HG03196 (cell line): ENCODE measurements around the gene ARHGEF33.

Experiments used
- ATAC-seq: cut with Tn5 transposase; IDR thresholded peaks from one replicate; pipeline ENCODE4 v1.9.1; 2021; ENCODE audit not compliant: unreplicated experiment

The ARHGEF33 gene

GRCh38 chr2:38959466-38959865 lies 69.8 kb downstream of the ARHGEF33 start:
- ATAC-seq, result no peak

GRCh38 chr2:38959938-38960608 lies 70.4 kb downstream of the ARHGEF33 start:
- ATAC-seq, result no peak

- no peak for ATAC-seq
These were observed 71.1 kb downstream of the ARHGEF33 start for GRCh38 chr2:38960609-38961320.

- no peak for ATAC-seq
These were observed 76.3 kb downstream of the ARHGEF33 start for GRCh38 chr2:38966006-38966405.

GRCh38 chr2:38966678-38967077 lies 77.0 kb downstream of the ARHGEF33 start:
- ATAC-seq, result no peak

GRCh38 chr2:38968021-38968420 lies 78.3 kb downstream of the ARHGEF33 start:
- ATAC-seq, result no peak

GRCh38 chr2:38971377-38971776 lies 81.7 kb downstream of the ARHGEF33 start:
- no peak for ATAC-seq

GRCh38 chr2:38973266-38973665 lies 83.6 kb downstream of the ARHGEF33 start:
- no peak for ATAC-seq

GRCh38 chr2:38975042-38975441 lies 85.4 kb downstream of the ARHGEF33 start:
- ATAC-seq, result no peak

- no peak for ATAC-seq
These were observed 87.4 kb downstream of the ARHGEF33 start for GRCh38 chr2:38977047-38977446.

GRCh38 chr2:38978296-38978903 lies 88.7 kb downstream of the ARHGEF33 start:
- no peak for ATAC-seq

GRCh38 chr2:38978908-38979307 lies 89.2 kb downstream of the ARHGEF33 start:
- ATAC-seq, result no peak

- ATAC-seq, result no peak
These were observed 91.5 kb downstream of the ARHGEF33 start for GRCh38 chr2:38981003-38981669.

- ATAC-seq, result no peak
These were observed 92.1 kb downstream of the ARHGEF33 start for GRCh38 chr2:38981670-38982357.

GRCh38 chr2:38982498-38982897 lies 92.8 kb downstream of the ARHGEF33 start:
- no peak for ATAC-seq

- no peak for ATAC-seq
These were observed 99.0 kb downstream of the ARHGEF33 start for GRCh38 chr2:38988716-38989115.

GRCh38 chr2:38991899-38992298 lies 102.2 kb downstream of the ARHGEF33 start:
- ATAC-seq, result no peak

GRCh38 chr2:38997781-38998180 lies 108.1 kb downstream of the ARHGEF33 start:
- ATAC-seq, result no peak

- ATAC-seq, result no peak
These were observed 110.9 kb downstream of the ARHGEF33 start for GRCh38 chr2:39000552-39000951.

GRCh38 chr2:39007875-39008504 lies 118.3 kb downstream of the ARHGEF33 start:
- no peak for ATAC-seq

GRCh38 chr2:39008665-39009064 lies 119.0 kb downstream of the ARHGEF33 start:
- no peak for ATAC-seq
